ENCODE results near the gene TSKU.

TSKU gene

DNA sequence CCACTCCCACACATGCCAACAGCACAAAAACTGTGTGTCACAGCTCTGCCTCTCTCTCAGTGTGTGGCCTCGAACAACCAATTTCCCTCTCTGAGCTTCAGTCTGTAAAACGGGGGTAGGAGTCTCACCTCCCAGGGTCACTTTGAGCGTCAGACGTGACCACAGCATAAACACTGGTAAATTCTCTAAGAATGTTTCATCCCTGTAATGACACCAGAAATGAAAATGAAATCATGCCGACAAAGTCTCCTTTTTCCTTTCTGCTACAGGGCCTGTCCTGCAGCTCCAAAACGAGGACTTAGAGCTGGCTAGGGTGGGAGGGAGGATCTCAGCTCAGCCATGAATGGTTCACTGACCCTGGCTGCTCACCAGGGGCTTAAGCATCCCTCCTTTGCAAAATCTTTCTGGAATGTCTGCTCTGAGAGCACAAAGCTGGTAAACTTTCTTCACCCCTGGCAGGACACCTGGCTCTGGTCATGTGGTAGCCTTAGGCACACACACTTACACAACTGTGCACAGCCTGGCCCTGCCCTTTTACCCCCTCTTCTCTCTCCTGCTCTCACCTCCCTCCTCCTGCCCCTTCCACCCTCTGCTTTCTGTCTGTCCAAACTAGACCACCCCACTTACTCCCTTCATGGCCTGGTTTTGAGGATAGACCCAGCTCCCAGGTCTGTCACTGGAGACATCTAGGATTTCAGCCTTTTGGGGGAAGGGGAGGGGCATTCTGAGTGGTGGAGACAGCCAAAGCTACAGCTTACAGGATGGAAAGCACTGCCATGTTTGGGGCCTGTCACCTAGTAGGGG lies 12.3 kb upstream of the TSKU start:
- DNase-seq (ENCODE audit: low read depth) = no peak

DNA sequence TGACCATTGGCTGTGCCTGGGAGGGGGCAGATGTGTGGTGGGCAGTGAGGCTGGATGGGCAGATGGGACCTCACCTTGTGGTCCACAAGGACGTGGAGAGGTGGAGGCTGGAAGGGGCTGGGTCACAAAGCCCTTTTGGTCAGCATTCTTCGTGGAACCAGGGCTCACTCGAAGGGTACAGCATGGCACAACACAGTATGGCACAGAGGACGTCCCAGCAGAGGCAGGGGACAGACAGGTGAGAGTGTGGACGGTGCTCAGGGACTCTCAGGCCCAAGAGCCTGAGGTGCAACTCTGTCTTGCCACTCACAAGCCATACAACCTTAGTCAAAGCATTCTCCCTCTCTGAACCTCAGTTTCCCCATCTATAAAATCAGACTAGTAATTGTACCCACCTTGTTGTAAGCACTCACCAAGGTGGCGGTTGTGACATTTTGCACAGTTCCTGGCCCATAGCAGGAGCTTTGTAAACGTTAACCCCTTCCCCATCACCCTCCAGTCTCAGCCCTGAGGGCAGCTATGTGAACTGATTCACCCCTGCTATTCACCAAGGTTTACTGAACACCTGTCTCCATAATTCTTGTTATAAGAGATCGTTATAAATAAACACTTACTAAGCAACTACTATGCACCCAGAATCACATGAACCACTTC lies 11.6 kb upstream of the TSKU start:
- no peak for DNase-seq (ENCODE audit: low read depth)

DNA sequence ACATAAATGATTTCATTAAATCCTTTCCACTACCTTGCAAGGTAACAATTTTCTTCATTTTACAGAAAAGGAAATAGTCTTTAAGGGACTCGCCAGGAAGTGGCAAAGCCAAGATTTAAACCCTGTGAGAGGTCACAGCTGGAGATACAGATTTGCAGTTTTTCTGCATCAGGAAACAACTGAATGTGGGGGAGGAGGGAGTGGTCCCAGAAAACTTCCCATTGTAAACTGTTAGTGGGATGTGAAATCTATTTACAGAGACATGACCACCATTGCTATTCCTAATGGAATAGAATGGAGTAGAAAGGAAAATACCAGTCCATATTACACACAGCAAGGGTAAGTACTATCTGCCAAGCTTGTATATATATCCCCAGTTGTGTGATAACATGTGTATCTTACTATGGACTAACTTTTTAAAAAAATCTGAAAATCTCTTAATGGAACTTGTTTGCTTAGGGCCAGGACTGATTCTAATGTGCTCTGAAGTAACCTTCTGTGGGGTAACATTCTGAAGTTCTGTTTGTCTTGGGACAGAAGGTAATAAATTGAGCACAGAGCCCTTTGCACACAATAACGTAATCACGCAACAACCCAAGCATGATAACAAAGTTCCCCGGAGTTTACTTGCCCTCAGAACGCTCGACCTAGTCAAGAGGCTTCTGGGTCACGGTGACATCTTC lies 10.9 kb upstream of the TSKU start:
- DNase-seq (ENCODE audit: low read depth) = no peak

DNA sequence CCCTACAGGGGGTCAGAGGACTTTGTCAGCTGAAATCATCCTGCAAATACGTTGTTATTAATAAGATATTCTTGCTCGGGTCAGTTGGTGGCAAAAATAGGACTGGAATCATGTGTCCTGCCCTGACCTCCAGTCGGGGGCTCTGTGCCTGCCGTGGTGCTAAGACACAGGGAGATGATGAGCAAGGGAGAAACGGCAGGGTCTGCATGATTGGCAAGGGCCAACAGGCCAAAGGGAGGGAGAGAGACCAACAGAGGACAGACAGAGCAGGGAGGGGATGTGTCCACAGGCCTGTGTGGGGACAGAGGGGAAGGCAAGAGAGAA lies 10.4 kb upstream of the TSKU start:
- no peak for DNase-seq (ENCODE audit: low read depth)

DNA sequence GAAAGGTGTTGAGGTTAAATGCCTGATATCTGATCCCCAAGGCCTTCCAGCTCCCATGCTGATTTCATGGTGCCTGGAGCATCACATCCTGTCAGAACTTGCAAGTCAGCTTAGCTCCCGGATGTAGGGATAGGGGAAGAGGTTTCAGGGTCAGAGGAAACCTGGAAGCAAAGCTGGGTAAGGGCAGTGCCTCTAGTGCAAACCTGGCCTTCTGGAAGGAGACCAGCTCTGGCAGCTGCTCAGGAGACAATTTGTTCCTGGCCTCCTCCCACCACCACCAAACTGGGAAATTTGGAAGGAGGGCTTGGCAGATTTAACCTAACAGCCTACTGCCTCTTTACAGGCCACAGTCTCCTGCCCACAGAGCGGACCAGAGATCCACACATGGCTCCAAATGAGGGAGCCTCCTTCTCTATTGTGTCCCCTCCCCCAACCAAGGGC lies 9.2 kb upstream of the TSKU start:
- no peak for DNase-seq (ENCODE audit: low read depth)

DNA sequence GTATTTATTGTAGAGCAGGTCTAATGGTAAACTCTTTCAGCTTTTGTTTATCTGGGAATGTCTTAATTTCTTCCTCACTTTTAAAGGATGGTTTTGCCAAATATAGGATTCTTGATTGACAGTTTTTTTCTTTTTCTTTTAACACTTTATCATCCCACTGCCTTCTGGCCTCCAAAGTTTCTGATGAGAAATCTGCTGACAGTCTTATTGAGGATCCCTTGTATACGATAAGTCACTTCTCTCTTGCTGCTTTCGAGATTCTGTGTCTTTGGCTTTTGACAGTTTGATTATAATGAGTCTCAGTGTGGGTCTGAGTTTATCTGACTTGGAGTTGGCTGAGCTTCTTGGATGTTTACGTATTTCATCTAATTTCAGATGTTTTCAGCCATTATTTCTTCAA lies 6.7 kb upstream of the TSKU start:
- no peak for DNase-seq (ENCODE audit: low read depth)

DNA sequence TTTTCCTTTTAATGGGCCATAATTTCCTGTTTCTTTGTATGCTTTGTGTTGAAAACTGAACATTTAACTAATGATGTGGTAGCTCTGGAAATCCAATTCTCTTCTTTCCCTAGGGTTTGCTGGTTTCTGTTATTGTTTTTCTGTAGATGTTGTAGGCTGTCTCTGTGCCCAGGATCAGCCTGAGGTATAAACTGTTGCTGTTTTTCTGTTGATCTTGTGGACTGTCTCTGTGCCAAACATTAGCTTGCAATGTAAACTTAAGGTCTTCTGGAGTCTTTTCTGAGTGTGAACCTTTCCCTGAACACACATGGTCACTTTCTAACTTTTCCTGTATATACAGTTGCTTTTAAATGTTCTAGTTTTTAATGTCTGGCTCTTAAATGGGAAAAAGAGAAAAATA lies 5.9 kb upstream of the TSKU start:
- no peak for DNase-seq (ENCODE audit: low read depth)

DNA sequence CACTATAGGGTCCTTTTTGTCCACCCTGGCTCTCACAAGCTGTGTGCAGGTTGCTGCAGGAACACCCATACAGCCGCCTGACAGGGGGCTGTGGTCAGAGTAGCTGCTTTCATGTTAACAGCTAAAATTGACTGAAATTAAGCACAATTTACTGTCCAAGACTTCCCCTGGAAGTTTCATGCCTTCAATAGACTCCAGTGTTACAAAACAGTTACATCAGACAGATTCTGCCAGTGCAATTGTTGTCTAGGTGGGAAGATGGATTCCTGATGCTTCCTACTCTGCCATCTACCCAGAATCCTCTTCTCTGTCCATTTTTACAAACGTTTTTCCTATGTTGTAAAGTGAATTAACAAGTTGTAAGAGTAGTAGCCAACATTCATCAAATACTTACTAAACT lies 5.3 kb upstream of the TSKU start:
- no peak for DNase-seq (ENCODE audit: low read depth)

DNA sequence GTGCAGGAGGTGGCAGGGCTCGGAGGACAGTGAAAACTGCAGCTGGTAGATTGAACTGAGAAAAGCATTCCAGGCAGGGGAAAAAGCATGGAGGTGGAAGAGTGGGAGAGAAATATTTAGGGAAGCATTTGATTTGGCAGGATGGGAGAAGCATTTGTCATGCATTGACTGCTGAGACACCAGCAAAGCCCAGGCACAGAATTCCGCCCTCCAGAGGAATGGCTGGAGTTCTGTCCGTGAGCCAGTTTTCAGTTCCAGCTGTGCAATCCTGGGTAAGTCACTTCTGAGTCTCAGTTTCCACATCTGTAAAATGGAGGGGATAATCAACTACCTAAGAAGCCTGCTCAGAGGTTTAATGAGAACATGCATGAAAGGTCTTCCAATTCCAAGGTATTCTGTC lies 4.3 kb upstream of the TSKU start:
- no peak for DNase-seq (ENCODE audit: low read depth)

DNA sequence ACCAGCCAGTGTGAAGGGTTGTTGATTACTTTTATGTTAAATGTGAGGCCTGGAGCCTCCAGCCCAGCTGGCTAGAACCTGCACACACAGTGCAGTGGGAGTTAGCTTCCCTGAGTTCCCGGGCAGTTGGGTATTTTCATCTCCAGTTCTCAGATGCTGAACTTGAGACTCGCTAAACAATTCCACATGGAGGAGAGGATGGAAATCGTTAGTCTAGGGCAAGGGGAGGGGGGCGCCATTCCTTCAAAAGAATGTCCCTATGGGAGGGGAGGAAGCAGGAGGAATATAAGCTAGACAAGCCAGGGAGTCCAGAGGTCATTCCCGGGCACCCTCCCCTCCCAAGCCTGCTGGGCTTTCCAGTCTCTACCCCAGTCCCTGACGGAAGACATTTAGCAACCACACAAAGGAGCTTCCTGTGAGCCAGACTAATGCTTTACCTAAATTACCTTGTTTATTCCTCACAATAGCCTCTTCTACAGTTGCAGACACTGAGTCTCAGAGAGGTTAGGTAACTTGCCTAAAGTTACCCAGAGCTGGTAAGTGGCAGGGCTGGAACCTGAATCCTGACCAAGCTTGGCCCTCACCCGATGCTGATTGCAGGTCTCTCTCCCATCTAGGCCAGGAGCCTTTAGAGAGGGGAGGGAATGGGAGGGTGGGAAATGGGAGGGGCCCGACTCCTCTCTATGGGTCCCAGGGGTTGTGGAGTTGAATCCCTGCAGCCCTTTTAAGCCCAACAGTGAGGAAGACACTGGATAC lies 1.9 kb upstream of the TSKU start:
- DNase-seq (ENCODE audit: low read depth) = peak; percentile 60

DNA sequence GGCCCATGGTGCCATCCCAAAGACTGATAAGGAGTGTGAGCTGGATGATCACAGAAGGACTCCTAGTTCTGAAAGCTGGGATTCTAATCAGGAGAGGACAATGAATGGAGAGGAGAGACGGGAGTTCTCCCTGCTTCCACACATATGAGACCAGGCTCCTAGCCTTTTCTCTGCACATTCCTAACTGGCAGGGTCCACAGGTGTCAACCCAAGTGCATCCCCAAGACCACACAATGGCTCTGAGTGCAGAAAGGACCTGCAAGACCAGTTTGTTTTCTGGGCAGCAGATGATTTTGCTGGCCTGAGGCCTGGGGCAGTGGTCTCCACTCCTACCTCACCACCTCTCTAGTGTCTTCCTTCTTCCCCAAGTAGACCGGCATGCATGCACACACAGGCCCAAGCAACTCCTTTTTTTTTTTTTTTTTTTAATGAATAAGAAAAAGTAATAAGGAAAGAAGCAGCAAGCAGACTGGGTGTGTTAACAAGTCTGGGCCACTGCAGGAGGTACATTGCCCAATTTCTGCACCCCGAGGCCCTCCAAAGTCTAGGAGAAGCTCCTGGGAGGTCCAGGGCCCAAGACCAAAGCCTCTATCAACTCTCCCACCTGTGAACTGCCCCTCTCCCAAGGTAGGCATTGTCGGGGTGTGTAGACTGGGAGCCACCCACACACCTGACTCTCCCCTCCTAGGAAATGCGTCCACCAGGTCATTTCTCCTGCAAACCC lies 1.2 kb upstream of the TSKU start:
- no peak for DNase-seq (ENCODE audit: low read depth)

DNA sequence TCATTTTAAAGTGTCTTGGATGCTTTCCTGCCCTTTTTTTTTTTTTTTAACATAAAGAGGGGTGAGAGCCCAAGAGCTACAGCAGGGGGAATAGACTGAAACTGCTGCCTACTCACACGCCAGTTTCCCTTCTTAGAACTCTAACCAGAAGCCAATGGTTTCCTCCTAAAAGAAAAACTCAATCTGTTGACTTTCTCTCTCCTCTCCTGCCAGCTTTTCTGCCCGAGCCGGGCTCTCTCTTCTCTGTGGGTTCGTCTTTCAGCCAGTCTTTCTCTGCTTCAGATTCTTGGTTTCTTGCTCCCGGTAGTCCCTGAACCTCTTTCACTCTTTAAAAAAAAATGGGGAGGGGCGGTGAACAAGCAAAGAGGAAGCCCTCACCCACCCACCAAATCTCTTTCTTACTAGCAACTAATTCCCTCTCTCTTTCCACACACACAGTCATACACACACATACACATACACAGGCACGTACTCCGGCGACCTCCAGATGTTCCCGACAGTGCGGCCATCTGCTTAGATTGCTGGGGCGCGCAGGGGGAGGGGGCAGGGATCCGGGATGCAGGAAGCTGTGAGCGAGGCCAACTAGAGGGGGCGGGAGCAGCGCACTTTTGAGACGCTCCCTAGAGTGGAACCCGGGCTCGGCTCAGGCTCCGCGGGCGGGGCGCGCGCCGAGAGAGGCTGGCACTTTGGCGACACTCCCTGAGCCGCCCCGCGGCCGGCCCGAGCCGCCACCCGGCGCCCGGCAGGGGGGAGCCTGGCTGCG lies 444 bp upstream of the TSKU start:
- peak; percentile 92 for DNase-seq (ENCODE audit: low read depth)

DNA sequence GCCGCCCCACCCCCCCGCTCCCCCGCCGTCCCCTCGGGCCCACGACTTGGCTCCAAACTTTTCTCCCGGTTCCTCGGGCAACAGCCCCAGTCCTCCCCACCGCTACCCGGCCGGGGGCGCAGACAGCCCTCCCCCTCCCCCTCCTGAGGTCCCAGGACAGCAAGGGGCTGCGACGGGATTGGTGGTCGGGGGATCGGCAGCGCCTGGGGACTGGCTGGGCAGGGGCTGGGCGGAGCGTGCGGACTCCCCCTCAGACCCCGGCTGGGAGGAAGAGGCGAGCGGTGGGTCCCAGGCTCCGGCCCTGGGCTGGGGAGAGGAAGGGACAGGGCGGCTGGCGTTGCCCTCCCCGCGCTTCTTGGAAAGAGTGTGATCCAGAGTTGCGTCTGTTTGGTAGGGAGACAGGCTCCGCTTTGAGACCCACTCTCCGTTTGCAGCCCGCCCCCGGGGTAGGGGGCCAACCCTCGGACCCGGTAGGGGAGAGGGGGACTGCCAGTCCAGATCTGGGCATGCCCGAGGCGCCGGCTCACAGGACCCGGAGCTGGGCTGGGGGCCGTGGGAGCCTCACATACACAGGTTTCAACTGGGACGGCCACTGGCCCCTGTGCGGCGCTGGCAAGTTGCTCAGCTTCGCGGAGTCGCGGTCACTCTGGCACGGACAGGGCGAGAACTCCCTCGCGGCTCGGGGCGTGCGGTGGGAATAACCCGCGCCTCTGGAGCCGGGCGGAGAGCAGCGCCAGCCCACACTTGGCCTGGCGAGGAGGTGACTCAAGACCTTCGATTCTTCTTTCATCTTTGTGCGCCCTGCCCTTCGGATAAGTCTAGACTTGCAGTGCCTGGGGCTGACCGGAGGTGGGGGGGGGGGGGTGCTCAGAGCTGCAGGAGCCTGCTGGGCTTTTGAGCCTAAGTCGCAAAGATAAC lies 999 bp downstream of the TSKU start:
- DNase-seq (ENCODE audit: low read depth) = peak; percentile 72

DNA sequence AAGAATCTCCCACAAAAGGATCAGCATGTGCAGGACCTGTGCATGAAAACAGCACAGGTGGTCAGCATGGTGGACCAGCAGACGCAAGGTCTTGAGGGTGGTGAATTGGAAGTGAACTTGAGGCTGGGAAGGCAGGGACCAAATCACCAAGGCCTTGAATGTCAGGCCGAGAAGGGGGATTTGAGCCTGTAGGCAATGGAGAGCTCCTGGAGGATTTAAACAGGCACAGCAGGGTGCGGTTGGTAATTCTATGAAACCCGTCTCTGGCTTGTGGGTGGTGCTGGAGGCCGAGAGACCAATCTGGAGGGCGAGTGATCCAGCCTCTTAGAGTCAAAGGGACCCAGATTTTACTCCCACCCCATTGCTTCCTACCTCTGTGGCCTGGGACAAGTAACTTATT lies 2.4 kb downstream of the TSKU start:
- no peak for DNase-seq (ENCODE audit: low read depth)

DNA sequence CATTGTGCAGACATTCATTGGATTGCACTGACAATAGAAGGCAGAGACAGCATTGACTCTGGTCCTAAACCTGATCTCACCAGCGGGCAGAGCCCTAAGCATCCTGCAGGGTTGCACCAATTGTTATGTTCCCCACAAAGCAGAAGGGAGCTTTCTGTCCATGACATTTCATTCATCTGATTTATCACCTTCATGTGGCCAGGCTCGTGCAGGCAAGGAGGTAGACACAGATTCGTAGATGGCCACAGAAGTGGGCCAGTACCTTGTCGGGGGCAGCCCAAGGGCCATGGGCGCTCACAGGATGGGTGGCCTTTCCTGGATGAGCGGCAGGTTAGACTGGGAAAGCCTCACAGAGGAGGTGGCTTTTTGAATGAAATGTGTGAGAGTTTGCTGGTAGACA lies 2.9 kb downstream of the TSKU start:
- no peak for DNase-seq (ENCODE audit: low read depth)

DNA sequence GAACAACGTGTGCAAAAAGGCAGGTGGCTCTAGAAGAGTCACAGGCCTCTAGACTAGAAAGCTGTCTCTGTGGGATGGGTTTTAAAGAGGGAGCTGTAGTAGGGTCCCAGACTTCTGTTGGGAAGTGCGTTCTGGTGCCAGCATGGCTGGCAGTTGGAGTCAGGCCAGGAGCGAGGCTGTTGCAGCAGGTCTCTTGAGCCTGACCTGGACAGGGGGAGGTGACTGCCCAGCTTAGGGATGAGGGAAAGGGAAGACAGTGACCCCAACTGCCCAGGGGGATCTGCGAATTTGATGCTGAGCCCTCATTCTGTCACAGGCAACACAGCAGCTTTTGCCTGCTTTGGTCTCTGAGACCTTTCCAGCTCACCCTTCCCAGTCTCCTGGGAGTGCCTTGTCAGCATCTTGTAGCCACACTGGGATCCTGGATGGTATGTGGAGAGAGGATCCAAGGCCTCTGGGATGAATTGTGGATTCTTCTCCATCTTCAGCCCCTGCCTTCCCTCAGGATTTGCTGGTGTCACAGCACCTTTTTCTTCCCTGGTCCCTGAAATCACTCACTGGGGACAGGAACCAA lies 3.4 kb downstream of the TSKU start:
- no peak for DNase-seq (ENCODE audit: low read depth)

DNA sequence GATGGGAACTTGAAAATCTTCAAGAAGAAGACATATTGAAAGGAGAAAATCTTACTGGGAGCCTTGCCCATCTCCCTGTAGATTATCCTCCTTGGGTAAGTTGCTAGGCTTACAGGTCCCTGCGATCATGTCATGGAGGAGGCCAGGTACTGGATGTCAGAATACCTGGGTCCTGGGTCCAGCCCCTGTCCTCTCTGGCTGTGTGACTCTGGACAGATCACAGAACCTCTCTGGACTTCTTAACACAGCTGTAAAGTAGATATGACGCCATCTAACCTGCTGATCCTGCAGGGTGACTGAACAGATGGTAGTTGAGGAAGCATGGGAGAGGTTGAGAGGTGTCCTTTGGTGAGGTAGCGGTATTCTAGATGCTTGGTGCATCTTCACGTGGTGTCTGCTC lies 4.1 kb downstream of the TSKU start:
- no peak for DNase-seq (ENCODE audit: low read depth)

DNA sequence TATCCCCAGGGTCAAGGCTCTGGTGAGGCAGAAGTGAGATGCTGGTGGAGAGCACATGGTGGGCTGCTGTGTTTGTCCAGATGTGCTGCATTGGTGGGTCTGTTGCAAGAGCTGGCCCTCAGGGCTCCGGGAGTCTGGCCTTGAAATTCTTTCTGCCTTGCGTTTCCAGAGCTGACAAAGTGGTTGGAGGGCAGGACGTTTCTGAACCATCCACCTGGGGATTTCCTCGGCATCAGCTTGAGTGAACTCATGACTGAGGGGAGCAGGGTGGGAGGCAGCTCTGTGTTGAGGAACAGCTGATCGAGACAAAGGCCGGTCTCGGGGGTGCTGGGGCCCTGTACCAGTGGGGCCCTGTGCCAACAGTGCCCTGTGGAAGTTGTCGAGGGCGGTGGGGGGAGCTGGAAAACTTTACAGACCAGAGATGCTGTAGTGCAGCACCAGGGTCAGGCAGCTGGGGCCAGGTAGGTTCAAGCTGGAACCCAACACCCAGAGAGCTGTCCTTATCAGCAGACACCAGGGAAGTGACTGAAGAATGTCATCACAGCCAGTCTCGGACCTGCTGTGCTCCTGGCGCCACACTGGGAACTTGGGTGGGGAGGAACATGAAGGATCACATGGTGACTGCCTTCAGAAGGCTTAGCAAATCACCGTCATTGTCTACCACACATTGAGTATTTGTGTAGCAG lies 4.9 kb downstream of the TSKU start:
- no peak for DNase-seq (ENCODE audit: low read depth)
